ENCODE measurements around the gene MAP3K6.

MAP3K6 gene

GRCh38 chr1:27402349-27402754, 35.6 kb upstream of the MAP3K6 start:
- no peak for DNase-seq (ENCODE audit: low spot score)
- peak; percentile 20; the same call in 1 of the 2 replicates for TF ChIP-seq CTCF (conservative IDR thresholded peaks at IDR 0.05; ENCODE audit: low read depth)
- peak overlapping the region; percentile 68 for H3K27ac ChIP-seq
- POLR2A ChIA-PET (ENCODE audit: low non-redundant PET) = no interaction called here
- CTCF ChIA-PET = no interaction called here

GRCh38 chr1:27400963-27401341, 34.2 kb upstream of the MAP3K6 start:
- POLR2A ChIA-PET (ENCODE audit: low non-redundant PET) = no interaction called here
- DNase-seq (ENCODE audit: low spot score) = no peak
- CTCF ChIA-PET = interaction anchor here (0.9 kb wide), 1 partner anchor 206 kb away, joined by 3 read pairs; no protein-coding TSS in a partner anchor

GRCh38 chr1:27400082-27400962, 33.6 kb upstream of the MAP3K6 start:
- TF ChIP-seq CTCF (conservative IDR thresholded peaks at IDR 0.05; ENCODE audit: low read depth) = no peak
- POLR2A ChIA-PET (ENCODE audit: low non-redundant PET) = no interaction called here
- H3K27ac ChIP-seq = no peak overlapping the region
- DNase-seq (ENCODE audit: low spot score) = no peak
- CTCF ChIA-PET = interaction anchor here (0.9 to 1.3 kb wide), 2 partner anchors 100 to 206 kb away, joined by 3 to 5 read pairs; no protein-coding TSS in a partner anchor

More at GRCh38 chr1:27400963-27401341, 34.2 kb upstream of the MAP3K6 start:
- peak overlapping the region; percentile 68 for H3K27ac ChIP-seq
- TF ChIP-seq CTCF (conservative IDR thresholded peaks at IDR 0.05; ENCODE audit: low read depth) = no peak

- POLR2A ChIA-PET (ENCODE audit: low non-redundant PET) = no interaction called here
- H3K27ac ChIP-seq = no peak overlapping the region
- no peak for DNase-seq (ENCODE audit: low spot score)
- CTCF ChIA-PET = interaction anchor here (0.6 to 1.3 kb wide), 2 partner anchors 60 to 99 kb away, joined by 3 to 5 read pairs; no protein-coding TSS in a partner anchor
- TF ChIP-seq CTCF (conservative IDR thresholded peaks at IDR 0.05; ENCODE audit: low read depth) = no peak
Measured at GRCh38 chr1:27399251-27400025, 32.7 kb upstream of the MAP3K6 start.

- TF ChIP-seq CTCF (conservative IDR thresholded peaks at IDR 0.05; ENCODE audit: low read depth) = no peak
- no peak for DNase-seq (ENCODE audit: low spot score)
- ChIA-PET CTCF (interaction anchor here (0.6 to 1.4 kb wide), 3 partner anchors 10 to 98 kb away, joined by 3 to 5 read pairs (median 3); no protein-coding TSS in a partner anchor), POLR2A (ENCODE audit: low non-redundant PET) (no interaction called here)
- H3K27ac ChIP-seq = no peak overlapping the region
Measured at GRCh38 chr1:27398405-27399149, 31.8 kb upstream of the MAP3K6 start.

GRCh38 chr1:27397749-27398148, 31.0 kb upstream of the MAP3K6 start:
- ChIA-PET CTCF (interaction anchor here (0.6 to 2.7 kb wide), 3 partner anchors 10 to 105 kb away, joined by 3 to 9 read pairs (median 3); no protein-coding TSS in a partner anchor), POLR2A (ENCODE audit: low non-redundant PET) (no interaction called here)
- no peak for DNase-seq (ENCODE audit: low spot score)
- no peak for TF ChIP-seq CTCF (conservative IDR thresholded peaks at IDR 0.05; ENCODE audit: low read depth)
- peak overlapping the region; percentile 60 for H3K27ac ChIP-seq

All from RWPE1 (cell line).